HL-60/S4 treated with retinoic acid at 250 ng/mL for 4 days and 3 days (cell line): ENCODE measurements around the gene CCDC86.

Experiments used
- in situ Hi-C: fragments of 300-500 bp; cut with MboI; formaldehyde crosslinking; loops from 2 replicates; pipeline ENCODE4 v1.7.0; 2022; ENCODE audit warnings: low sequenced_read_pairs

The CCDC86 gene

GRCh38 chr11:60887556-60887955 is 45.6 kb downstream of the CCDC86 start:
- in situ Hi-C loops: no loop called here

GRCh38 chr11:60889869-60890311 is 48.0 kb downstream of the CCDC86 start:
- in situ Hi-C loops: no loop called here

GRCh38 chr11:60890696-60891095 is 48.8 kb downstream of the CCDC86 start:
- in situ Hi-C loops: no loop called here

DNA sequence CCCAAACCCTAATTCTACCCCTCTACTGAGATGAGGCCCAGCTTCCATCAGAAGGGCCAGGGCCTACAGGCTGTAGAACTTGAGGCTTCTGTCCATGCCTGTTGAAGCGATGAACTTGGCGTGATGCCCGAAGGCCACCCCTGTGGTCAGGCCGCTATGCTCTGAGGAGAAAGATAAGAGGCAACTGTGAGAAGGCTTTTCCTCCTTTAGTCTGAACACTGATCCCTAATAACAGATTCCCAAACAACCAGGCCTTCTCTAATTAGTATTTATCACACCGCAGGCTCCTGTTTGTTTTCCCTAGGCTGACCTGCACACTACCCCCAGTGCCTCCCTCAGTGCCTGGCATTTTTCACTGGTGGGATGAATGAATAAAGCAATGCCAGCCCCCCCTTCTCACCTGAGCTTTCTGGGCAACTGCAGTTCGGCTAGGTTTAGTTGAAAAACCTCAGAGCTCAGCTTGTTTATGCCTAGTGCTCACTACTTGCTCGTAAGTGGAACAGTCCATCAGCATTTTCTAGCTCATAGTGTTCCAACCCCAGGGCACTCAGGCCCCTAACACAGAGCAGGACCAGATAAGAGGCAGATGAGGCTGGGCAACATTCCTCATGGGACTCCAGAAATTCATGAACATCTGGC is 49.3 kb downstream of the CCDC86 start:
- in situ Hi-C loops: no loop called here

DNA sequence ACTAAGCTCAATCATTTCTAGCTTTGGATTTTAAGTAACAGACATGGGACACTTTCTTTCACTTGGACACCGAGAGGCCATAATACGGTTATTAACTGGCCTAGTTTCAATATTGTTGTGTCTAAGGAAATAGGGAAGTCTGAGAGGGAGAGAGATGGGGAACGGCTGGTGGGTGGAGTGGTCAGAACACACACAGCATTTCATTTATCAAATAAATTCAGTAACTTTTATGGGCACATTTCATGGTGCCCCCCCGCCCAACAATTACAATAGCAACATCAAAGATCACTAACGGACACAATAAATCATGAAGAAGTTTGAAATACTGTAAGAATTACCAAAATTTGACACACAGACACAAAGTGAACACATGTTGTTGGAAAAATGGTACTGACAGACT is 53.8 kb downstream of the CCDC86 start:
- in situ Hi-C loops: no loop called here

DNA sequence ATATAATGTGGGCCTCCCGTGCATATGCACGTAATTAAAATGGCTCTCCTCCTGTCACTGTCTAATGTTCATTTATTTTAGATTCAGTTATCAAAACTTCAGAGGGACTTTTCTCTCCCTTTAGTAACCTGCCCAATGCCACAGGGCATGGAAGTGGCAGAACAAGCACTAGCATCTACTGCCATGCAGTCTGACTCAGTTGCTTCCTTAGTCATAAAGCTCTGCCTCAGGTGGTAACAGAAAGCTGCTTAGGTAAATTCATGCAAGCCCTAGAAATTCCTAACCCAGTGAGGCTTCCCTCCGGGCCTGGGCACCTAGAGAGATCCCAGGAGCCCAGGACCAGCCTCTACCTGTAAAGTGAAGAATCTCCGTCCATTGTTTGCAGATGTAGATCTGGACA is 55.6 kb downstream of the CCDC86 start:
- in situ Hi-C loops: no loop called here

DNA sequence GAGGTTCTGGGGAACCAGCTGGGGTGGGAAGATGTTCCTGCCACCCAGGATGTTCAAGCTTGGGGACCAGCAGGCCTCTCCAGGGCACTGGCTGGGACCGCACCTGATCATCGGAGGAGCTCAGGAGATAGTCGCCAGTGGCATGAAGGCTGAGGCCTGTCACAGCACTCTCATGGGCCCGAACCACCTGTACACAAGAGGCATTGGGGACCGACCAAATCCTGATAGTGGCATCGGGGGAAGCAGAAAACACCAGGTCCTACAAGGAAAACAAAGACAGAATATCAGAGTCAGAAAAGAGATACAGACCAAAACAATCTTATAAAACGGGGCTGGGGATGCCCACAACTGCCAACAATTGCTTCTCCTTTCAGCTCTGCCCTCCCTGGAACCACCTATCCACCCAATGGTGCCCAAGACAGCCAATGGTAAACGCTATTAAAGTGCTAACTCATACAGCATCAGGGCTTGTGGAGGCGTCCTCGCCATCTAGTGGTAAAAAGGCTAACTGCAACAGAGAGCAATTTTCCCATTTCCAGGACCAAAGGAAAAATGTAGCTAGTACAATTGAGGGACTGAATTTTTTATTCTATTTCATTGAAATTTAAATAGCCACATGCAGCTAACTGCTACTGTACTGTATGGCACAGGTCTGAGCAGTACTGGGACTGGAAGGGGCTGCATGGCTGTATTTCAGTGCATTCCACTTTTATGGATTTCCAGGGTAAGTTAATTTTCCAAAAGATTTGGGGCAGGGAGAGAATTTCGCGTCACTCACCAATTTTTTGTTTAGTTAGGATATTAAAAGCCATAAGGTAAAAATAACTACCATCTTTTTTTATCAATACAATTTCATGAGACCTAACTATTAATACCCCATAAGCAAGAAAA is 57.4 kb downstream of the CCDC86 start:
- in situ Hi-C loops: no loop called here

DNA sequence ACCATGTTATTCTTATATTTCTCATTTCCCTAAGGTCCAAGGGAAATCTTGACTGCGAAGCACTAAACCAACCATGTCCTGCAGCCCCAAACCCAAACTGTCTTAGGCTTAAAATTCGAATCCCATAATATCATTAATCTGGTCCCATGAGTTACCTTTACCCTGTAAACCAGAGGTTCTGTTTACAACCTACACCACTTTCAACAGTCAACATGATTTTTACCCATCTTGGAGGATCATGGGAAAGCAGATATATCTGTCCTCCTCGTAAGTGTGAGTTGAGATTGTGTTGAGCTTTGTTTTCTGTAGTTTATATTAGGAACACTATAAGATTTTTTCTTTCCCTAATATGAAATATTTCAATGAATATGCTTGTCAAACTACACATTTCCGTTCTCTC is 58.1 kb downstream of the CCDC86 start:
- in situ Hi-C loops: no loop called here
